Suprapubic skin (tissue), 3 donors: ENCODE data around the gene BPI.

Experiments used
- POLR2A ChIP-seq, 2 donors: fragments of 450-650 bp; IDR thresholded peaks; one replicate each; pipeline ENCODE4 v1.6.1; 2017; ENCODE audit warnings: antibody characterized with exemption in 2 of 2, mild to moderate bottlenecking in 2 of 2, moderate library complexity in 2 of 2
- TF ChIP-seq, protein P1 (sequence below), 2 donors: fragments of 200-600 bp in 1 of 2; fragments of 450-650 bp in 1 of 2; sonication (generic) in 1 of 2; IDR thresholded peaks; one replicate each; pipeline ENCODE4 v1.5.1; 2016 to 2019; ENCODE audit warnings: antibody characterized with exemption in 2 of 2, mild to moderate bottlenecking in 1 of 2, moderate library complexity in 1 of 2

DNA sequence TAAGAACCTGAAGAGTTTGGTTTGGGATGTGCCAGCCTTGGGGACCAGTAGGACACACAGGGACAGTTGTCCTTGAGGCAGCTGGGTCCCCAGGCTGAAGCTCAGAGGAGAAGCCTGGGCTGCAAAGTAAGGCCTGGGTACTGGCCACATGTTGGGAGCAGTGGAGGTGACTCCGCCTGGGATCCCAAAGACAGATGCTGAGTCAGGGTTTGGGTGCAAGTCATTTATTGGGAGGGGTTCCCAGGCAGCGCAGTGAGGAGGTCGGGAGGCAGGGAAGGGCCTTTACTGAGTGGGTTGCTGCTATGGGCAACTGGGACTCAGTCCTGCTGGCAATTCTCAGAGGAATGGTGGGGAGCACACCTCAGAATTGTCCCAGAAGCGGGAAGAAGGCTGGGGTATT is 12.4 kb downstream of the BPI start:
- TF ChIP-seq, protein P1, sequence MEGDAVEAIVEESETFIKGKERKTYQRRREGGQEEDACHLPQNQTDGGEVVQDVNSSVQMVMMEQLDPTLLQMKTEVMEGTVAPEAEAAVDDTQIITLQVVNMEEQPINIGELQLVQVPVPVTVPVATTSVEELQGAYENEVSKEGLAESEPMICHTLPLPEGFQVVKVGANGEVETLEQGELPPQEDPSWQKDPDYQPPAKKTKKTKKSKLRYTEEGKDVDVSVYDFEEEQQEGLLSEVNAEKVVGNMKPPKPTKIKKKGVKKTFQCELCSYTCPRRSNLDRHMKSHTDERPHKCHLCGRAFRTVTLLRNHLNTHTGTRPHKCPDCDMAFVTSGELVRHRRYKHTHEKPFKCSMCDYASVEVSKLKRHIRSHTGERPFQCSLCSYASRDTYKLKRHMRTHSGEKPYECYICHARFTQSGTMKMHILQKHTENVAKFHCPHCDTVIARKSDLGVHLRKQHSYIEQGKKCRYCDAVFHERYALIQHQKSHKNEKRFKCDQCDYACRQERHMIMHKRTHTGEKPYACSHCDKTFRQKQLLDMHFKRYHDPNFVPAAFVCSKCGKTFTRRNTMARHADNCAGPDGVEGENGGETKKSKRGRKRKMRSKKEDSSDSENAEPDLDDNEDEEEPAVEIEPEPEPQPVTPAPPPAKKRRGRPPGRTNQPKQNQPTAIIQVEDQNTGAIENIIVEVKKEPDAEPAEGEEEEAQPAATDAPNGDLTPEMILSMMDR (IDR thresholded peaks at IDR 0.05): no peak
- TF ChIP-seq POLR2A (IDR thresholded peaks at IDR 0.05): no peak
